H9 (cell line): ENCODE data around the gene SLC24A3. TPM values are rescaled to one million over a fixed set of nuclear protein-coding genes. Genes with fewer than 3 reads are reported as not detected.

ENCODE experiments used
- DNase-seq: peaks from one replicate; pipeline ENCODE4 v3.0.0-alpha.2; 2017
- H2AFZ ChIP-seq: one replicate; pipeline ENCODE4 v1.6.1; 2013; ENCODE audit warnings: mild to moderate bottlenecking, low read length, control low read depth, moderate library complexity
- H2AK5ac ChIP-seq: 2 replicates; pipeline ENCODE4 v1.6.1; 2013; ENCODE audit warnings: low read length, control low read depth, mixed read lengths; ENCODE audit not compliant: insufficient read length
- H2BK120ac ChIP-seq: one replicate; pipeline ENCODE4 v1.6.1; 2013; ENCODE audit warnings: low read depth, mild to moderate bottlenecking, low read length, control low read depth, inconsistent platforms; ENCODE audit not compliant: poor library complexity, severe bottlenecking
- H2BK12ac ChIP-seq: 2 replicates; pipeline ENCODE4 v1.6.1; 2013; ENCODE audit warnings: low read length, control low read depth, mixed read lengths, low read depth; ENCODE audit not compliant: insufficient read length
- H2BK15ac ChIP-seq: 2 replicates; pipeline ENCODE4 v1.6.1; 2013; ENCODE audit warnings: low read depth, low read length, control low read depth
- H2BK20ac ChIP-seq: one replicate; pipeline ENCODE4 v1.6.1; 2013; ENCODE audit warnings: low read depth, mild to moderate bottlenecking, low read length, control low read depth, inconsistent platforms; ENCODE audit not compliant: poor library complexity, severe bottlenecking
- H2BK5ac ChIP-seq: 2 replicates; pipeline ENCODE4 v1.6.1; 2013; ENCODE audit warnings: low read length, control low read depth, mixed read lengths; ENCODE audit not compliant: insufficient read length
- H3K14ac ChIP-seq: 2 replicates; pipeline ENCODE4 v1.6.1; 2013; ENCODE audit warnings: low read length, control low read depth; ENCODE audit not compliant: insufficient read depth
- H3K18ac ChIP-seq: 2 replicates; pipeline ENCODE4 v1.6.1; 2013; ENCODE audit warnings: low read depth, mild to moderate bottlenecking, mixed read lengths, low read length, control low read depth; ENCODE audit not compliant: insufficient read length
- H3K23ac ChIP-seq: 2 replicates; pipeline ENCODE4 v1.6.1; 2013; ENCODE audit warnings: low read length, control low read depth, mixed read lengths, low read depth; ENCODE audit not compliant: insufficient read length
- H3K23me2 ChIP-seq: 2 replicates; pipeline ENCODE4 v1.6.1; 2013; ENCODE audit warnings: low read depth, mild to moderate bottlenecking, mixed read lengths, low read length, control low read depth; ENCODE audit not compliant: insufficient read length, poor library complexity, severe bottlenecking
- H3K27ac ChIP-seq: 2 replicates; pipeline ENCODE4 v1.5.1; 2013; ENCODE audit warnings: low read length, control low read depth, mixed read lengths, low read depth; ENCODE audit not compliant: insufficient read length
- H3K27me3 ChIP-seq: 2 replicates; pipeline ENCODE4 v1.6.1; 2013; ENCODE audit warnings: low read length, control low read depth, inconsistent platforms; ENCODE audit not compliant: insufficient read depth
- H3K4ac ChIP-seq: 2 replicates; pipeline ENCODE4 v1.6.1; 2013; ENCODE audit warnings: low read depth, mild to moderate bottlenecking, control low read depth, inconsistent platforms, low read length, moderate library complexity
- H3K4me1 ChIP-seq: 2 replicates; pipeline ENCODE4 v1.6.1; 2013; ENCODE audit warnings: low read length, control low read depth, inconsistent platforms; ENCODE audit not compliant: insufficient read depth
- H3K4me2 ChIP-seq: 2 replicates; pipeline ENCODE4 v1.6.1; 2013; ENCODE audit warnings: low read length, control low read depth, mixed read lengths; ENCODE audit not compliant: insufficient read length, insufficient read depth
- H3K56ac ChIP-seq: 2 replicates; pipeline ENCODE4 v1.6.1; 2013; ENCODE audit warnings: low read depth, mild to moderate bottlenecking, mixed read lengths, low read length, control low read depth; ENCODE audit not compliant: insufficient read length
- H3K79me1 ChIP-seq: 2 replicates; pipeline ENCODE4 v1.6.1; 2013; ENCODE audit warnings: low read depth, mild to moderate bottlenecking, moderate library complexity, low read length, control low read depth, inconsistent platforms; ENCODE audit not compliant: insufficient read depth, poor library complexity, severe bottlenecking
- H3K79me2 ChIP-seq: 2 replicates; pipeline ENCODE4 v1.6.1; 2013; ENCODE audit warnings: low read length, control low read depth, inconsistent platforms; ENCODE audit not compliant: insufficient read depth
- H3K9ac ChIP-seq: 2 replicates; pipeline ENCODE4 v1.6.1; 2013; ENCODE audit warnings: low read length, control low read depth, mixed read lengths; ENCODE audit not compliant: insufficient read length; ENCODE audit errors: extremely low read depth
- H3K9me3 ChIP-seq: one replicate; pipeline ENCODE4 v1.6.1; 2013; ENCODE audit warnings: low read depth, low read length, inconsistent platforms; ENCODE audit not compliant: control insufficient read depth
- H3T11ph ChIP-seq: one replicate; pipeline ENCODE4 v1.6.1; 2013; ENCODE audit warnings: mild to moderate bottlenecking, low read length, control low read depth, inconsistent platforms
- H4K20me1 ChIP-seq: one replicate; pipeline ENCODE4 v1.6.1; 2013; ENCODE audit not compliant: control insufficient read depth, insufficient read length, insufficient read depth
- H4K5ac ChIP-seq: 2 replicates; pipeline ENCODE4 v1.6.1; 2013; ENCODE audit warnings: low read depth, mild to moderate bottlenecking, mixed read lengths, low read length, control low read depth; ENCODE audit not compliant: insufficient read length
- H4K8ac ChIP-seq: replicated peaks from 2 replicates; pipeline ENCODE4 v1.6.1; 2013; ENCODE audit warnings: low read length, control low read depth, mixed read lengths, low read depth; ENCODE audit not compliant: insufficient read length
- H4K91ac ChIP-seq: 2 replicates; pipeline ENCODE4 v1.6.1; 2013; ENCODE audit warnings: low read depth, mild to moderate bottlenecking, moderate library complexity, mixed read lengths, low read length, control low read depth; ENCODE audit not compliant: insufficient read length
- H3K27ac Mint-ChIP-seq, 3 experiments: 2 replicates in 2 of 3; 3 replicates in 1 of 3; pipeline ENCODE4 v1.8.0; 2020 to 2021; ENCODE audit warnings: mixed read lengths in 3 of 3, mild to moderate bottlenecking in 1 of 3, moderate library complexity in 1 of 3
- H3K27me3 Mint-ChIP-seq: 2 replicates; pipeline ENCODE4 v1.8.0; 2021; ENCODE audit warnings: low read depth, mild to moderate bottlenecking, moderate library complexity, mixed read lengths
- H3K36me3 Mint-ChIP-seq, 3 experiments: 2 replicates in 2 of 3; 3 replicates in 1 of 3; pipeline ENCODE4 v1.8.0; 2020 to 2021; ENCODE audit warnings: low read depth in 3 of 3, mixed read lengths in 3 of 3; ENCODE audit not compliant: insufficient read depth in 1 of 3
- H3K4me1 Mint-ChIP-seq, 2 experiments: 2 replicates each; pipeline ENCODE4 v1.8.0; 2020; ENCODE audit warnings: mixed read lengths in 2 of 2
- H3K4me3 Mint-ChIP-seq, 2 experiments: 2 replicates in 1 of 2; 3 replicates in 1 of 2; pipeline ENCODE4 v1.8.0; 2020 to 2021; ENCODE audit warnings: mild to moderate bottlenecking in 2 of 2, mixed read lengths in 2 of 2, moderate library complexity in 1 of 2
- H3K9me3 Mint-ChIP-seq, 2 experiments: 2 replicates in 1 of 2; 3 replicates in 1 of 2; pipeline ENCODE4 v1.8.0; 2020; ENCODE audit warnings: mild to moderate bottlenecking in 2 of 2, mixed read lengths in 2 of 2, moderate library complexity in 1 of 2
- CTCF ChIP-seq: fragments of 200-600 bp; sonication (generic); conservative IDR thresholded peaks from 3 replicates; pipeline ENCODE4 v1.8.0; 2021; ENCODE audit warnings: antibody characterized with exemption, mild to moderate bottlenecking
- WGBS: extraction: QIAGEN DNeasy Blood & Tissue Kit; methylation state at CpG from one replicate; pipeline ENCODE4 v1.1.7; 2013; ENCODE audit warnings: missing lambda C conversion rate, low lambda C conversion rate, mixed read lengths; ENCODE audit not compliant: insufficient read length; ENCODE audit errors: extremely low coverage; 5-methylcytosine and 5-hydroxymethylcytosine counted together
- total RNA-seq: library from RNA; stranded (reverse); gene quantifications from 2 replicates; pipeline ENCODE4 v1.2.1, GENCODE V29; 2021

The SLC24A3 gene
- total RNA-seq, 1 experiment from 2014 or later: 0.83 TPM

GRCh38 chr20:19392344-19393130 lies 180.1 kb downstream of the SLC24A3 start:
- H3K27me3 ChIP-seq: no peaks in the 10 kb centered on the region
- H3K23me2 ChIP-seq: no peaks in the 10 kb centered on the region
- Mint-ChIP-seq H3K27ac (peak overlapping the region in 1 of 3 experiments; percentile 70; a peak in 1 of 7 replicates), H3K4me1 (no peaks in the 10 kb centered on the region), H3K9me3 (peaks cover 9 to 14% of the 10 kb centered on the region in 2 experiments; a peak in 4 of 5 replicates), H3K4me3 (no peak overlapping the region), H3K27me3 (no peaks in the 10 kb centered on the region), H3K36me3 (peaks cover 3 to 12% (median 3%) of the 10 kb centered on the region in 3 experiments; a peak in 5 of 7 replicates)
- H3K4me2 ChIP-seq: no peak overlapping the region
- H3K79me2 ChIP-seq: no peaks in the 10 kb centered on the region
- DNase-seq: no peak
- H3K56ac ChIP-seq: no peak overlapping the region
- no peak overlapping the region for H3T11ph ChIP-seq
- no peak overlapping the region for H2BK5ac ChIP-seq
- H3K18ac ChIP-seq: no peak overlapping the region
- H4K20me1 ChIP-seq: no peaks in the 10 kb centered on the region
- no peak overlapping the region for H2BK20ac ChIP-seq
- no peak overlapping the region for H4K5ac ChIP-seq
- H4K91ac ChIP-seq: no peak overlapping the region
- TF ChIP-seq CTCF: no peak
- H3K4ac ChIP-seq: no peak overlapping the region
- no peak overlapping the region for H2AFZ ChIP-seq
- H4K8ac ChIP-seq: no peak overlapping the region
- no peak overlapping the region for H3K9ac ChIP-seq
- no peaks in the 10 kb centered on the region for H3K9me3 ChIP-seq
- H2BK12ac ChIP-seq: no peak overlapping the region
- H3K23ac ChIP-seq: no peak overlapping the region
- H3K79me1 ChIP-seq: no peaks in the 10 kb centered on the region
- no peak overlapping the region for H2AK5ac ChIP-seq
- no peak overlapping the region for H3K14ac ChIP-seq
- no peaks in the 10 kb centered on the region for H3K4me1 ChIP-seq
- H2BK15ac ChIP-seq: no peak overlapping the region
- no peak overlapping the region for H2BK120ac ChIP-seq
- no CpG with 5 or more reads among the region's 2 CpGs for WGBS
- no peak overlapping the region for H3K27ac ChIP-seq
